ENCODE results near the gene ZDHHC19. TPM values are rescaled to one million over a fixed set of nuclear protein-coding genes. Genes with fewer than 3 reads are reported as not detected.

Gene ZDHHC19, protein sequence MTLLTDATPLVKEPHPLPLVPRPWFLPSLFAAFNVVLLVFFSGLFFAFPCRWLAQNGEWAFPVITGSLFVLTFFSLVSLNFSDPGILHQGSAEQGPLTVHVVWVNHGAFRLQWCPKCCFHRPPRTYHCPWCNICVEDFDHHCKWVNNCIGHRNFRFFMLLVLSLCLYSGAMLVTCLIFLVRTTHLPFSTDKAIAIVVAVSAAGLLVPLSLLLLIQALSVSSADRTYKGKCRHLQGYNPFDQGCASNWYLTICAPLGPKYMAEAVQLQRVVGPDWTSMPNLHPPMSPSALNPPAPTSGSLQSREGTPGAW
- not detected for polyA plus RNA-seq (2013, experiment 1 of 2)
- not detected for polyA plus RNA-seq (2013, experiment 2 of 2)

DNA sequence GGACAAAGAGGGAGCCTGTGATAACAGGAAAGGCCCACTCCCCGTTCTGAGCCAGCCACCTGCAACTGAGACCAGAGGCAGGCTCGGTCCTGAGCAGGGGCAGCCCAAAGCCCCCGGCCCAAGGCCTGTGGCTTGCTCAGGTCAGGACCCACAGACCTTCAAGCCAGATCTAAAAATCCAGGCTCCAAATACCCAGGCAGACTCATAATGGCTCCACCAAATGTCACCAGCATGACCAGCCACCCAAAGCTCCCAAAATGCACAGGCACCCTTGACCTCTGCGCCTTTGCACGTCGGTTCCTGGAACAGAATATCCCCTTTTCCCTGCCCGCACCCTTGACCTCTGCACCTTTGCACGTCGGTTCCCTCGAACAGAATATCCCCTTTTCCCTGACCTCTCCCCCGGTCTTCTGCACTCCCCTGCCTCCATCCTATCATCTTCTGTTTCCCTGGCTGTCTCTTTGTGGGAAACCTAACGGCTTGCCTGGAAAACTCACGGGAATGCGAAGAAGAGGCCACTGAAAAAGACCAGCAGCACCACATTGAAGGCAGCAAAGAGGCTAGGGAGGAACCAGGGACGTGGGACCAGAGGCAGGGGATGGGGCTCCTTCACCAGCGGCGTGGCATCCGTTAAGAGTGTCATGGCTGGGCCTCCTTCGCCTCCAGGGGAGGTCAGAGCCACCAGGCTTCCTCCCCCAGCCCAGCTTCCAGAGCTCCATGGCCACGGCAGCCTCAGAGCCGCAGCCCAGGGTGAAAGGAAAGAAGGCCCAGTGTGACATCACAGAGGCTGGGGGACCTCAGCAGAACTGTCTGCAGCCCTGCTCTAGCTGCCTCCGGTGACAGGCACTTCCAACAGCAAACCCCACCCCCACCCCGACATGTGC is at the start of gene ZDHHC19:
TSS of gene ZDHHC19 (minus strand) at position 728 of the 884 bp plus-strand sequence. CDS start at position 643, 85 bp downstream.
- H3K36me3 ChIP-seq (ENCODE audit: control insufficient read depth in 1 of 2, insufficient read depth in 2 of 2, low read depth in 1 of 2, low read length in 2 of 2): no peaks in the 10 kb centered on the region
- WGBS: 77% methylated on average over 21 of the region's 23 CpGs
- no peak within 1 kb of the TSS for H2AFZ ChIP-seq (ENCODE audit: low read depth, low read length)
- H2BK120ac ChIP-seq (ENCODE audit: low read depth, low read length): no peak within 1 kb of the TSS
- H2AK5ac ChIP-seq (ENCODE audit: low read length, severe bottlenecking): no peak within 1 kb of the TSS
- no peak within 1 kb of the TSS for H4K91ac ChIP-seq (ENCODE audit: low read length)
- no peak within 1 kb of the TSS for H3K9ac ChIP-seq (ENCODE audit: low read length)
- H2BK5ac ChIP-seq (ENCODE audit: low read depth, low read length, poor library complexity, severe bottlenecking): no peak within 1 kb of the TSS
- H2BK15ac ChIP-seq (ENCODE audit: low read depth, poor library complexity, severe bottlenecking): no peak within 1 kb of the TSS
- H3K4me2 ChIP-seq (ENCODE audit: low read length, poor library complexity, severe bottlenecking): no peak within 1 kb of the TSS
- no peak within 1 kb of the TSS for H3K27ac ChIP-seq (ENCODE audit: low read length, poor library complexity, severe bottlenecking)
- H2BK12ac ChIP-seq (ENCODE audit: low read length in 2 of 2): no peak within 1 kb of the TSS
- H3K79me1 ChIP-seq (replicated peaks; ENCODE audit: low read length, poor library complexity, severe bottlenecking): no peaks in the 10 kb centered on the region
- H3K4me1 ChIP-seq (ENCODE audit: control insufficient read depth, insufficient read depth, low read depth, low read length): peaks cover 14% of the 10 kb centered on the region
- no peak within 1 kb of the TSS for H3K4me3 ChIP-seq (ENCODE audit: insufficient read depth in 1 of 2, low read depth in 1 of 2, low read length in 2 of 2)
- no peaks in the 10 kb centered on the region for H3K9me3 ChIP-seq (ENCODE audit: control insufficient read depth, low read length)
- H3K14ac ChIP-seq (ENCODE audit: low read length in 2 of 2): no peak within 1 kb of the TSS
- H3K4ac ChIP-seq (ENCODE audit: low read depth in 1 of 2, low read length in 2 of 2): no peak within 1 kb of the TSS
- no peak for DNase-seq
- H3K18ac ChIP-seq (ENCODE audit: low read depth in 1 of 2, low read length in 2 of 2): no peak within 1 kb of the TSS
- H3K23ac ChIP-seq (ENCODE audit: low read length in 2 of 2): no peak within 1 kb of the TSS
- no peak within 1 kb of the TSS for H4K8ac ChIP-seq (ENCODE audit: low read length)
- peaks cover 5 to 36% of the 10 kb centered on the region in 2 experiments for H3K27me3 ChIP-seq (ENCODE audit: control insufficient read depth in 1 of 2, insufficient read depth in 1 of 2, low read length in 2 of 2)

DNA sequence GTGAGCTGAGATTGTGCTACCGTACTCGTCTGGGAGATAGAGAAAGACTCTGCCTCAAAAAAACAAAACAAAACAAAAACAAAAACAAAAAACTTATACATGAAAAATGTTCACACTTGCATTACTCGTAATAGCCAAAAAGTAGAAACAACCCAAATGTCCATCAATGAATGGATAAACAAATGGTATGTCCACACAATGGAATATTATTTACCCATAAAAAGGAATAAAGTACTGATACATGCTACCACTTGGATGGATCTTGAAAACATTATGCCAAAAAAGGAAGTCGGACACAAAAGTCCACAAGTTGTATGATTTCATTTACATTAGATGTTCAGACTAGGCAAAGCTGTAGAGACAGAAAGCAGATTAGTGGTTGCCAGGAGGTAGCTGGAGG is 49.6 kb upstream of the ZDHHC19 start:
- H3K27me3 ChIP-seq (ENCODE audit: control insufficient read depth in 1 of 2, insufficient read depth in 1 of 2, low read length in 2 of 2): no peaks in the 10 kb centered on the region
- no peak overlapping the region for H3K18ac ChIP-seq (ENCODE audit: low read depth in 1 of 2, low read length in 2 of 2)
- peaks cover 16 to 61% of the 10 kb centered on the region in 2 experiments for H3K36me3 ChIP-seq (ENCODE audit: control insufficient read depth in 1 of 2, insufficient read depth in 2 of 2, low read depth in 1 of 2, low read length in 2 of 2)
- no peak overlapping the region for H3K4ac ChIP-seq (ENCODE audit: low read depth in 1 of 2, low read length in 2 of 2)
- H4K91ac ChIP-seq (ENCODE audit: low read length): no peak overlapping the region
- no peak overlapping the region for H3K23ac ChIP-seq (ENCODE audit: low read length in 2 of 2)
- H3K79me1 ChIP-seq (replicated peaks; ENCODE audit: low read length, poor library complexity, severe bottlenecking): peaks cover 21% of the 10 kb centered on the region
- H2AK5ac ChIP-seq (ENCODE audit: low read length, severe bottlenecking): no peak overlapping the region
- no peak overlapping the region for H3K4me3 ChIP-seq (ENCODE audit: insufficient read depth in 1 of 2, low read depth in 1 of 2, low read length in 2 of 2)
- H2BK5ac ChIP-seq (ENCODE audit: low read depth, low read length, poor library complexity, severe bottlenecking): no peak overlapping the region
- H3K4me1 ChIP-seq (ENCODE audit: control insufficient read depth, insufficient read depth, low read depth, low read length): no peaks in the 10 kb centered on the region
- no peak overlapping the region for H2BK12ac ChIP-seq (ENCODE audit: low read length in 2 of 2)
- H4K8ac ChIP-seq (ENCODE audit: low read length): no peak overlapping the region
- no peaks in the 10 kb centered on the region for H3K9me3 ChIP-seq (ENCODE audit: control insufficient read depth, low read length)
- no peak overlapping the region for H3K9ac ChIP-seq (ENCODE audit: low read length)
- no peak for DNase-seq
- H3K4me2 ChIP-seq (ENCODE audit: low read length, poor library complexity, severe bottlenecking): no peak overlapping the region
- no peak overlapping the region for H2BK15ac ChIP-seq (ENCODE audit: low read depth, poor library complexity, severe bottlenecking)
- no peak overlapping the region for H3K14ac ChIP-seq (ENCODE audit: low read length in 2 of 2)
- WGBS: 100% methylated on average over 3 of the region's 4 CpGs
- no peak overlapping the region for H3K27ac ChIP-seq (ENCODE audit: low read length, poor library complexity, severe bottlenecking)
- H2BK120ac ChIP-seq (ENCODE audit: low read depth, low read length): no peak overlapping the region
- H2AFZ ChIP-seq (ENCODE audit: low read depth, low read length): no peak overlapping the region

DNA sequence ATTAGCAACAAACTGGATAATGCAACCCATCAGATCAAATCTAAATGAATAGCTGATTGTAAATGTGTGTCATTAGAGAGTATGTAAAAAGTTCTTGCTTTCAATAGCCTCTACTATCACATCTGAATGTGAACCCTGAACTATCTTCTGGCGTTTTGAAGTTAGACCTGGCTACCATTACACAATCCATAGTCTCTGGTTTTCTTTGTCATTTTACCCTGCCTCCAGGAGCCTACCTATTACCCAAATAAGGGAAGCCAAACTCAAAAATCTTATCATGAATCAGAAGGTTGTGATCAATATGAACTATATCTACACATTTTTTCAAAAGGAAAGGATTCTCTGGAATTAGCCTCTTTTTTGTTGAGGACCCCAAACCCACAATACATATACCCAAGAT is 44.6 kb upstream of the ZDHHC19 start:
- H4K8ac ChIP-seq (ENCODE audit: low read length): no peak overlapping the region
- H2AK5ac ChIP-seq (ENCODE audit: low read length, severe bottlenecking): no peak overlapping the region
- peaks cover 2% of the 10 kb centered on the region for H3K4me1 ChIP-seq (ENCODE audit: control insufficient read depth, insufficient read depth, low read depth, low read length)
- no peak overlapping the region for H3K4me2 ChIP-seq (ENCODE audit: low read length, poor library complexity, severe bottlenecking)
- no peak overlapping the region for H3K9ac ChIP-seq (ENCODE audit: low read length)
- no peak overlapping the region for H3K4ac ChIP-seq (ENCODE audit: low read depth in 1 of 2, low read length in 2 of 2)
- no peak overlapping the region for H3K18ac ChIP-seq (ENCODE audit: low read depth in 1 of 2, low read length in 2 of 2)
- H3K9me3 ChIP-seq (ENCODE audit: control insufficient read depth, low read length): no peaks in the 10 kb centered on the region
- H3K23ac ChIP-seq (ENCODE audit: low read length in 2 of 2): no peak overlapping the region
- H3K27ac ChIP-seq (ENCODE audit: low read length, poor library complexity, severe bottlenecking): no peak overlapping the region
- H4K91ac ChIP-seq (ENCODE audit: low read length): no peak overlapping the region
- H2BK12ac ChIP-seq (ENCODE audit: low read length in 2 of 2): no peak overlapping the region
- H2AFZ ChIP-seq (ENCODE audit: low read depth, low read length): no peak overlapping the region
- 47% methylated on average over 1 of the region's 1 CpG for WGBS
- H3K14ac ChIP-seq (ENCODE audit: low read length in 2 of 2): no peak overlapping the region
- no peak overlapping the region for H2BK5ac ChIP-seq (ENCODE audit: low read depth, low read length, poor library complexity, severe bottlenecking)
- no peak overlapping the region for H3K4me3 ChIP-seq (ENCODE audit: insufficient read depth in 1 of 2, low read depth in 1 of 2, low read length in 2 of 2)
- peaks cover 18% of the 10 kb centered on the region for H3K79me1 ChIP-seq (replicated peaks; ENCODE audit: low read length, poor library complexity, severe bottlenecking)
- no peak overlapping the region for H2BK15ac ChIP-seq (ENCODE audit: low read depth, poor library complexity, severe bottlenecking)
- H3K27me3 ChIP-seq (ENCODE audit: control insufficient read depth in 1 of 2, insufficient read depth in 1 of 2, low read length in 2 of 2): no peaks in the 10 kb centered on the region
- H3K36me3 ChIP-seq (ENCODE audit: control insufficient read depth in 1 of 2, insufficient read depth in 2 of 2, low read depth in 1 of 2, low read length in 2 of 2): peaks cover 22 to 62% of the 10 kb centered on the region in 2 experiments
- no peak for DNase-seq
- no peak overlapping the region for H2BK120ac ChIP-seq (ENCODE audit: low read depth, low read length)
